NCI-H1436 treated with DMSO at 0.1 percent for 48 hours (cell line): ENCODE results near the gene SPIRE2.

Source experiments
- DNase-seq: peaks from one replicate; lab custom pipeline; 2025; lab: John Stamatoyannopoulos, UW

Gene SPIRE2

GRCh38 chr16:89915303-89916232 lies 87.3 kb downstream of the SPIRE2 start:
- DNase-seq, result no peak

DNA sequence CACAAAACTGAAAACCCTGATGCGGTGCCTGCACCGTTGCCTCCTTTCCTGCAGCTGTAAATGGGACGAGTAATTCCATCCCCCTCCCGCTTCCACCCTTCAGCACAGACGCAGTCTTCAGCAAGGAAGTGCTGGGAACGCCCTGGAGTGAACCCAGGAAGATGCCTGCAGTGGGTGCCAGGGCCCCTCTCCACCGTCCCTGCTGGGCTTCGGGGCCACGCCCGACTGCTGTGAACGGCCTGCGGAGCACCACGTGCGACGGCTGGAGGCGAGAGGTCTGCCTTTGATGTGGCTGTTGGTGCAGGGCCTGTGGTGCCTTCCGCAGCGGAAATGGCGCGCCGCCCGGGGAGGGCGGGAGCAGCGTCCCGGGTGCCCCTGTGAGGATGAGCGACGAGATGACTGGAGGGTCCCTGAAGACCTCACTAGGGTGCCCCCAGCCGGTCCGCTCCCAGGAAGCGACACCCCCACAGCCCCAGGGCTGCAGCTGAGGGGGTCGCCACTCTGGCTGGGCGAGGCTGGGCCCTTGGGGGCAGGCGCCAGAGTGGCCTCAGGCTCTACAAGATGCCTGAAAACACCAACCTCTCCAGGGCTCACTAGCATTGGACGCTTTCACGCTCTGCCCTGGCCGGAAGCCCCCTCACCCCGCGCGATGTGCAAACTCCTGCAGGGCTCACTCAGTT lies 89.6 kb downstream of the SPIRE2 start:
- DNase-seq, result peak; percentile 75

DNA sequence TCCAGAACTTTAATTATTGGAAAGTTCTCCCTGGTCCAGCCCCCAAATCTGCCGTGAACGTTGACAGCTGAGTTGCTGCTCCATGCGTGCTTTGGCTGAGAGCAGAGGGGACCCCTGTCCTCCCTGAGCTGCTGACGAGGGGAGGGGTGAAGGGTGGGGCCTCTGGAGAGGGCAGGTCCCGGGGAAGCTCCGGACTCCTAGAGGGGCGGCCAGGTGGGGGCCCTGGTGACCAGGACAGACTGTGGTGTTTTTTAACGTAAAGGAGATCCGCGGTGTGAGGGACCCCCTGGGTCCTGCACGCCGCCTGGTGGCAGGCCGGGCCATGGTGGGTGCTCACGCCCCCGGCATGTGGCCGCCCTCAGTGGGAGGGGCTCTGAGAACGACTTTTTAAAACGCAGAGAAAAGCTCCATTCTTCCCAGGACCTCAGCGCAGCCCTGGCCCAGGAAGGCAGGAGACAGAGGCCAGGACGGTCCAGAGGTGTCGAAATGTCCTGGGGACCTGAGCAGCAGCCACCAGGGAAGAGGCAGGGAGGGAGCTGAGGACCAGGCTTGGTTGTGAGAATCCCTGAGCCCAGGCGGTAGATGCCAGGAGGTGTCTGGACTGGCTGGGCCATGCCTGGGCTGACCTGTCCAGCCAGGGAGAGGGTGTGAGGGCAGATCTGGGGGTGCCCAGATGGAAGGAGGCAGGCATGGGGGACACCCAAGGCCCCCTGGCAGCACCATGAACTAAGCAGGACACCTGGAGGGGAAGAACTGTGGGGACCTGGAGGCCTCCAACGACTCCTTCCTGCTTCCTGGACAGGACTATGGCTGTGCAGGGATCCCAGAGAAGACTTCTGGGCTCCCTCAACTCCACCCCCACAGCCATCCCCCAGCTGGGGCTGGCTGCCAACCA lies 90.4 kb downstream of the SPIRE2 start, which contains the start of gene MC1R:
MC1R (plus strand) TSS at position 410 of the 895 bp plus-strand sequence; CDS start at position 807, 397 bp downstream.
- DNase-seq, result no peak

- DNase-seq, result no peak
Measured at GRCh38 chr16:89919535-89920406, 91.5 kb downstream of the SPIRE2 start.

DNA sequence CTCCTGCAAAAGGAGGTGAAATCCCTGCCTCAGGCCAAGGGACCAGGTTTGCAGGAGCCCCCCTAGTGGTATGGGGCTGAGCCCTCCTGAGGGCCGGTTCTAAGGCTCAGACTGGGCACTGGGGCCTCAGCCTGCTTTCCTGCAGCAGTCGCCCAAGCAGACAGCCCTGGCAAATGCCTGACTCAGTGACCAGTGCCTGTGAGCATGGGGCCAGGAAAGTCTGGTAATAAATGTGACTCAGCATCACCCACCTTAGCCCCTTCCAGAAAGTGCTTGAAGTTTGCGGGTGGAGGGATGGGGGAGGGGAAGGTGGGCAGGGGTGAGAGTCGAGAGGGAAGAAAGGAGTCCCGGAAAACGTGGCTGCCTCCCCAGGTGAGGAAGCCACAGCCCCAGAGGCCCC lies 92.4 kb downstream of the SPIRE2 start:
- no peak for DNase-seq
